IgD-negative memory B cell (primary cell): ENCODE results near the gene L3MBTL3. TPM values are rescaled to one million over a fixed set of nuclear protein-coding genes. Genes with fewer than 3 reads are reported as not detected.

Source experiments
- H3K27ac Mint-ChIP-seq, 3 donors: one replicate each; pipeline ENCODE4 v1.8.0; 2020 to 2022; ENCODE audit warnings: mild to moderate bottlenecking in 3 of 3, mixed read lengths in 3 of 3, moderate library complexity in 1 of 3
- H3K27me3 Mint-ChIP-seq: one replicate; pipeline ENCODE4 v1.8.0; 2021; ENCODE audit warnings: mixed read lengths
- H3K36me3 Mint-ChIP-seq: one replicate; pipeline ENCODE4 v1.8.0; 2020; ENCODE audit warnings: mild to moderate bottlenecking, mixed read lengths
- H3K4me1 Mint-ChIP-seq, 3 donors: one replicate each; pipeline ENCODE4 v1.8.0; 2020 to 2022; ENCODE audit warnings: mixed read lengths in 3 of 3, mild to moderate bottlenecking in 1 of 3
- H3K4me3 Mint-ChIP-seq, 4 donors: one replicate each; pipeline ENCODE4 v1.8.0; 2020 to 2022; ENCODE audit warnings: mild to moderate bottlenecking in 4 of 4, mixed read lengths in 4 of 4, moderate library complexity in 3 of 4
- H3K9me3 Mint-ChIP-seq, 3 donors: one replicate each; pipeline ENCODE4 v1.8.0; 2020 to 2021; ENCODE audit warnings: mixed read lengths in 3 of 3, mild to moderate bottlenecking in 1 of 3
- polyA plus RNA-seq: library from polyadenylated mRNA; unstranded; fragments of 300-500 nt; fragmentation: Illumina TruSeq; gene quantifications from one replicate; pipeline ENCODE4 v1.2.3, GENCODE V29; 2021

The L3MBTL3 gene
- polyA plus RNA-seq, 1 donor from 2014 or later: 13.5 TPM

GRCh38 chr6:130183271-130184222, 165.2 kb downstream of the L3MBTL3 start:
- Mint-ChIP-seq H3K27ac (peak overlapping the region in 2 of 3 donors; percentile 3 to 89), H3K27me3 (no peaks in the 10 kb centered on the region), H3K36me3 (no peaks in the 10 kb centered on the region), H3K9me3 (no peaks in the 10 kb centered on the region), H3K4me3 (peak overlapping the region in 2 of 4 donors; percentile 25 to 69), H3K4me1 (peaks cover 0 to 10% (median 8%) of the 10 kb centered on the region in 3 donors)

- no peaks in the 10 kb centered on the region for H3K27me3 Mint-ChIP-seq
Observed at GRCh38 chr6:130185658-130186057, 167.3 kb downstream of the L3MBTL3 start.

DNA sequence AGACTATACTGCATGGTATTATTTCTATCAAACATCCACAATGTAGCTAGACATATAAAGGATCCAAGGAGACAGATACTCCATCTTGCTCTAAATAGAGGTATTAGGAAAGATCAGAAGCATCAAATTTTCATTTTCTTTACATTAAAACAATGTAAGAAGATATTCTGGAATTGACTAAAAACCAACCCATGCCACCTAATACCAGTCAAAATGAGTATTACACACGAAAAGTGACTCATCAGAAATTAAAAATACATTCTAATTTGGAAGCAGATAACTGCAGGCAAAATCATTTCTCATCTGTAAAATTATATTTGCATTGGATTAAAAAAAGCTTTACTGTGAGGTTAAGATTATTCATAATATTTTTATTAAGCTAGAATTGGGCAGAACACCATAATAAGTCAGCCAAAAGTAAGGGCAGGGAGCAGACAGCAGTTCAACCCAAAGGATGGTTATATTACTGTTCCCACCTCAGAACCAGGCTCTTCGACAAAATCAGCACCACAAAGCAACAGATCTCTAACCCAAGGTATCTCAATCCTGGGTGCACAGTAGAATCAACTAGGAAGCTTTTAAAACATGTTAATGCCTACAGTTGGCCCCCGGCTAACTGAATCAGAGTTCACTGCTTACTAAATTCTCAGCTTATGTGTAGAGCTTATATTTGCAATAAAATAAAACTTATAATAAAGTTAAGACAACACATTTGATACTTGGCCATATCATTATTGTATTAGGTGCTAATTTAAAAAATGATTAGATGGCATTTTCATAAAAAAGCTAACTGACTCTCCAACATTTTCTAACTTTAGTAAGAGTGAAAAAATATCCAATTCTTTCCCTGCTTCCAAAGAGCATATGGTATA, 169.2 kb downstream of the L3MBTL3 start:
- Mint-ChIP-seq H3K36me3 (no peaks in the 10 kb centered on the region), H3K4me1 (peaks cover 3 to 18% (median 12%) of the 10 kb centered on the region in 3 donors), H3K9me3 (no peaks in the 10 kb centered on the region), H3K4me3 (no peak overlapping the region), H3K27ac (no peak overlapping the region), H3K27me3 (no peaks in the 10 kb centered on the region)

More at GRCh38 chr6:130185658-130186057, 167.3 kb downstream of the L3MBTL3 start:
- peaks cover 0 to 10% (median 6%) of the 10 kb centered on the region in 3 donors for H3K4me1 Mint-ChIP-seq
- no peak overlapping the region for H3K27ac Mint-ChIP-seq
- H3K4me3 Mint-ChIP-seq: no peak overlapping the region
- no peaks in the 10 kb centered on the region for H3K9me3 Mint-ChIP-seq
- no peaks in the 10 kb centered on the region for H3K36me3 Mint-ChIP-seq

GRCh38 chr6:130188207-130188899, 170.0 kb downstream of the L3MBTL3 start:
- Mint-ChIP-seq H3K27ac (no peak overlapping the region), H3K9me3 (no peaks in the 10 kb centered on the region), H3K27me3 (no peaks in the 10 kb centered on the region), H3K4me1 (peaks cover 3 to 16% (median 12%) of the 10 kb centered on the region in 3 donors), H3K36me3 (no peaks in the 10 kb centered on the region), H3K4me3 (peak overlapping the region in 1 of 4 donors; percentile 23)

GRCh38 chr6:130189531-130190397, 171.4 kb downstream of the L3MBTL3 start:
- Mint-ChIP-seq H3K36me3 (no peaks in the 10 kb centered on the region), H3K9me3 (no peaks in the 10 kb centered on the region), H3K4me1 (peaks cover 3 to 8% (median 6%) of the 10 kb centered on the region in 3 donors), H3K4me3 (no peak overlapping the region), H3K27me3 (no peaks in the 10 kb centered on the region), H3K27ac (no peak overlapping the region)

Other genes starting within 250 kb of the L3MBTL3 start
- gene TMEM244, start 157.3 kb upstream of the L3MBTL3 start, polyA plus RNA-seq: 0.84 TPM
- 7.1 TPM for gene SAMD3, start 204.4 kb downstream of the L3MBTL3 start, polyA plus RNA-seq